Esophagus squamous epithelium (tissue), 4 donors: ENCODE results near the gene ST3GAL3.

Source experiments
- CTCF ChIP-seq, 6 experiments: fragments of 450-650 bp in 4 of 6; fragments of 200-600 bp in 2 of 6; sonication (generic) in 2 of 6; IDR thresholded peaks; one replicate each; pipeline ENCODE4 v1.5.1; 2016 to 2019; ENCODE audit warnings: antibody characterized with exemption in 6 of 6, mild to moderate bottlenecking in 4 of 6, moderate library complexity in 4 of 6
- POLR2A ChIP-seq, 4 donors: fragments of 450-650 bp; IDR thresholded peaks; one replicate each; pipeline ENCODE4 v1.6.1; 2017; ENCODE audit warnings: antibody characterized with exemption in 4 of 4, mild to moderate bottlenecking in 4 of 4, moderate library complexity in 3 of 4

GRCh38 chr1:43781574-43781973, 74.2 kb downstream of the ST3GAL3 start:
- TF ChIP-seq POLR2A (IDR thresholded peaks at IDR 0.05) (no peak), CTCF (IDR thresholded peaks at IDR 0.05) (no peak)
